Astrocyte of the spinal cord (primary cell): Measurements from ENCODE around the gene KLF18.
"Not testable (repeated sequence)": the region's sequence is repeated elsewhere in the genome, so short reads cannot be mapped to it uniquely, and the experiment has no call there.

ENCODE experiments used
- DNase-seq: peaks from one replicate; pipeline ENCODE4 v3.0.0; 2011; ENCODE audit warnings: low read depth, low spot score
- H3K4me3 ChIP-seq: 2 replicates; pipeline ENCODE4 v1.5.1; 2011; ENCODE audit warnings: low read depth, mild to moderate bottlenecking, low read length, moderate library complexity
- CTCF ChIP-seq: IDR thresholded peaks from 2 replicates; pipeline ENCODE4 v1.5.1; 2012; ENCODE audit warnings: low read depth, mild to moderate bottlenecking, low read length, inconsistent platforms
- in situ Hi-C: cut with HindIII; loops from 2 replicates; pipeline ENCODE4 v1.10.0; 2017; ENCODE audit warnings: low sequenced_read_pairs

The KLF18 gene

GRCh38 chr1:44146536-44147361 is 5.3 kb upstream of the KLF18 start:
- in situ Hi-C loops = no loop called here
- H3K4me3 ChIP-seq = no peak overlapping the region
- no peak for TF ChIP-seq CTCF
- no peak for DNase-seq

- H3K4me3 ChIP-seq = no peak overlapping the region
These were observed 3.7 kb upstream of the KLF18 start for GRCh38 chr1:44144962-44145756.

GRCh38 chr1:44139565-44139964 is 1.9 kb downstream of the KLF18 start:
- DNase-seq, H3K4me3 ChIP-seq, in situ Hi-C loops: not testable (repeated sequence)

More at GRCh38 chr1:44144962-44145756, 3.7 kb upstream of the KLF18 start:
- peak; percentile 5 for DNase-seq
- no peak for TF ChIP-seq CTCF
- in situ Hi-C loops = no loop called here

- no peak for DNase-seq
- TF ChIP-seq CTCF = no peak
- no peak overlapping the region for H3K4me3 ChIP-seq
- in situ Hi-C loops = no loop called here
These were observed 3.2 kb downstream of the KLF18 start for GRCh38 chr1:44138239-44138638.

GRCh38 chr1:44135886-44136285 is 5.5 kb downstream of the KLF18 start:
- in situ Hi-C loops = no loop called here
- DNase-seq = no peak
- TF ChIP-seq CTCF = no peak
- no peak overlapping the region for H3K4me3 ChIP-seq

- TF ChIP-seq CTCF = no peak
- no peak for DNase-seq
- H3K4me3 ChIP-seq = no peak overlapping the region
- in situ Hi-C loops = no loop called here
These were observed 7.1 kb downstream of the KLF18 start for GRCh38 chr1:44134071-44134920.
